CD14-positive monocyte (primary cell): ENCODE measurements around the gene C1orf56. TPM values are rescaled to one million over a fixed set of nuclear protein-coding genes. Genes with fewer than 3 reads are reported as not detected.
A peak's percentile ranks its signal among the peaks of the same experiment; 100 is the strongest.

Source experiments
- DNase-seq, 3 donors: peaks; one replicate each; pipeline ENCODE4 v3.0.0-alpha.2; 2011 to 2022
- H2AFZ ChIP-seq: 2 replicates; pipeline ENCODE4 v1.6.0; 2012; ENCODE audit warnings: mild to moderate bottlenecking, low read depth, low read length, inconsistent platforms; ENCODE audit not compliant: insufficient read depth, poor library complexity, severe bottlenecking
- H3K27ac ChIP-seq, 2 donors: 1 replicate in 1 of 2; 2 replicates in 1 of 2; pipeline ENCODE4 v1.5.1; 2012 to 2013; ENCODE audit warnings: low read length in 2 of 2, control low read depth in 1 of 2, inconsistent platforms in 1 of 2, low read depth in 1 of 2, mild to moderate bottlenecking in 1 of 2
- H3K27me3 ChIP-seq, 2 donors: one replicate each; pipeline versions ENCODE4 v1.6.0 to v1.6.1; 2011 to 2013; ENCODE audit warnings: low read length in 2 of 2; ENCODE audit not compliant: control insufficient read depth in 2 of 2, insufficient read depth in 2 of 2
- H3K36me3 ChIP-seq, 2 donors: replicated peaks in 1 of 2; 1 replicate in 1 of 2; 2 replicates in 1 of 2; pipeline versions ENCODE4 v1.5.1 to v1.6.1; 2012 to 2013; ENCODE audit warnings: low read length in 2 of 2, control low read depth in 1 of 2, inconsistent platforms in 1 of 2, mild to moderate bottlenecking in 1 of 2; ENCODE audit not compliant: insufficient read depth in 2 of 2, control insufficient read depth in 1 of 2
- H3K4me1 ChIP-seq, 2 donors: 1 replicate in 1 of 2; 2 replicates in 1 of 2; pipeline versions ENCODE4 v1.5.1 to v1.6.1; 2012 to 2013; ENCODE audit warnings: low read length in 2 of 2, control low read depth in 1 of 2, inconsistent platforms in 1 of 2, mild to moderate bottlenecking in 1 of 2, moderate library complexity in 1 of 2; ENCODE audit not compliant: insufficient read depth in 2 of 2, control insufficient read depth in 1 of 2
- H3K4me2 ChIP-seq: replicated peaks from 2 replicates; pipeline ENCODE3; 2012; ENCODE audit warnings: low read length, moderate library complexity, mild to moderate bottlenecking; ENCODE audit not compliant: poor library complexity, severe bottlenecking; ENCODE audit errors: extremely low read depth
- H3K4me3 ChIP-seq, 3 experiments: fragments of 200-600 bp in 1 of 3; sonication (generic) in 1 of 3; replicated peaks in 1 of 3; 1 replicate in 2 of 3; 2 replicates in 1 of 3; pipeline ENCODE4 v1.5.1; 2011 to 2013; ENCODE audit warnings: low read length in 3 of 3, mild to moderate bottlenecking in 3 of 3, control low read depth in 2 of 3, low read depth in 2 of 3, inconsistent platforms in 1 of 3, moderate library complexity in 1 of 3
- H3K79me2 ChIP-seq: 2 replicates; pipeline ENCODE4 v1.6.0; 2012; ENCODE audit warnings: mild to moderate bottlenecking, control low read depth, inconsistent platforms, low read length, moderate library complexity; ENCODE audit not compliant: insufficient read depth
- H3K9ac ChIP-seq: 2 replicates; pipeline ENCODE4 v1.6.0; 2017; ENCODE audit warnings: low read length, mild to moderate bottlenecking; ENCODE audit not compliant: insufficient read depth, poor library complexity, severe bottlenecking
- H3K9me3 ChIP-seq, 2 donors: replicated peaks in 1 of 2; 1 replicate in 1 of 2; 2 replicates in 1 of 2; pipeline versions ENCODE4 v1.5.1 to v1.6.1; 2012 to 2013; ENCODE audit warnings: low read length in 2 of 2, control low read depth in 1 of 2; ENCODE audit not compliant: control insufficient read depth in 1 of 2, insufficient read depth in 1 of 2
- H4K20me1 ChIP-seq: 2 replicates; pipeline ENCODE4 v1.6.0; 2012; ENCODE audit warnings: mild to moderate bottlenecking, low read length, control low read depth, moderate library complexity; ENCODE audit not compliant: insufficient read depth
- H3K27ac Mint-ChIP-seq, 7 donors: one replicate each; pipeline ENCODE4 v1.8.0; 2020; ENCODE audit warnings: mild to moderate bottlenecking in 7 of 7, mixed read lengths in 7 of 7, moderate library complexity in 6 of 7, inconsistent platforms in 2 of 7
- H3K27me3 Mint-ChIP-seq, 3 donors: one replicate each; pipeline ENCODE4 v1.8.0; 2021 to 2022; ENCODE audit warnings: low read depth in 3 of 3, mild to moderate bottlenecking in 3 of 3, mixed read lengths in 3 of 3, moderate library complexity in 3 of 3, inconsistent platforms in 1 of 3
- H3K36me3 Mint-ChIP-seq, 2 donors: one replicate each; pipeline ENCODE4 v1.8.0; 2020; ENCODE audit warnings: mixed read lengths in 2 of 2, inconsistent platforms in 1 of 2, mild to moderate bottlenecking in 1 of 2
- H3K4me1 Mint-ChIP-seq: one replicate; pipeline ENCODE4 v1.8.0; 2020; ENCODE audit warnings: mild to moderate bottlenecking, mixed read lengths
- H3K4me3 Mint-ChIP-seq, 2 donors: one replicate each; pipeline ENCODE4 v1.8.0; 2020; ENCODE audit warnings: mild to moderate bottlenecking in 2 of 2, mixed read lengths in 2 of 2, moderate library complexity in 1 of 2
- H3K9me3 Mint-ChIP-seq, 7 donors: one replicate each; pipeline ENCODE4 v1.8.0; 2020 to 2022; ENCODE audit warnings: mixed read lengths in 7 of 7, mild to moderate bottlenecking in 6 of 7, moderate library complexity in 6 of 7, inconsistent platforms in 2 of 7
- CTCF ChIP-seq: fragments of 200-600 bp; IDR thresholded peaks from one replicate; pipeline ENCODE4 v1.8.0; 2022; ENCODE audit warnings: antibody characterized with exemption, mild to moderate bottlenecking
- WGBS: methylation state at CpG from one replicate; pipeline ENCODE4 v1.1.5; 2013; ENCODE audit warnings: missing lambda C conversion rate; ENCODE audit not compliant: insufficient coverage; 5-methylcytosine and 5-hydroxymethylcytosine counted together
- intact Hi-C, 2 donors: fragments of 100-400 bp; cut with micrococcal nuclease; formaldehyde crosslinking; loops; one replicate each; pipeline versions ENCODE4 v1.15.0 to v1.15.1; 2023
- polyA plus RNA-seq, 3 donors: library from polyadenylated mRNA; depleted of rRNA in 1 of 3; unstranded in 2 of 3; stranded (reverse) in 1 of 3; fragments of 300-500 nt in 2 of 3; fragments of >200 nt in 1 of 3; fragmentation: Illumina TruSeq in 2 of 3; gene quantifications; 1 replicate in 2 of 3; 2 replicates in 1 of 3; pipeline ENCODE4 v1.2.3, GENCODE V29; 2012 to 2021

C1orf56 gene
- polyA plus RNA-seq, 3 donors = 0.60 to 1.5 (median 0.62) TPM

DNA sequence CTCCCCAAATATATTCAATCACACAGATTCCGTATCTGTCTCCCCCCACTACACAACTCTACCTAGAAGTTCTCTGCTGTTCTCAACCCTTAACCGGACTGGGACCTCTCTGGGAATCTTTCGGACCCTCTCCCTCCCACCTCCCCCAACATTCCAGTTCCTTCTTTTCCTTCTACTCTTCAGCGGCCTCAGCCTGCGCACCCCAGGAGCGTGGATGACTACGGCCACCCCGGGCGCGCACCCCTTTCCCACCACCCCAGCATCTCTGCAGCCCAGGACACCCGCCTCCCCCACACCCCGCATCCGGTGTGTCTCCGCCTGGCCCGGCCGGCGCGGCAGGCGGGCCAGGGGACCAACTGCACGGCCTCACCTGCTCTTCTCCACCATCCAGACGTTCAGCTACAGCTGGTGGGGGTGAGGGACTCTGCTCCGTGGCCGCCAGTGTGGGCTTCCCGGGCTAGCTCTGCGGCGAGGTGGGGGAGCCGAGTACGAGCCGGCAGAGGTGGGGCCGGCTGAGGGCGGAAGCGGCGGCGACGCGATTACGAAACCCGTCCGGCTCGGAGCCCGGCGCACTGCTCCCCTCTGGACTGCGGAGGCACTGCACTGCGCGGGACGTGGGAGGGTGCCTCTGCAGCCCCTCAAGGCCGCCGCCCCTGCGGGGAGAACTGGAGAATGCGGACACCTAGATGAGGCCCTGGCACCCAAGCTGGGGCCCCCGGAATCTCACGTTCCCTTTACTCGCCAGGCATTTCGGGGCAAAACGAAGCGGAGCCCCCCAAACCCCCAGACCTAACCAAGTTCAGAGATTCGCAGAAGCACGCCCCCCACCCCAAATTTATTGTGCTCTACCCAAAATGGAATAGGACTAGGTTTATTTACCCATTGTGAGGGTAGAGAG lies 11.8 kb downstream of the C1orf56 start, which contains the start of gene CDC42SE1:
Gene CDC42SE1, minus strand, starts transcription at position 514 of the 898 bp plus-strand sequence. CDS start 3,892 bp downstream, outside the sequence.
- Mint-ChIP-seq H3K4me3 (peak within 1 kb of the TSS; percentile 99), H3K4me1 (peaks cover 51% of the 10 kb centered on the region)
- H3K79me2 ChIP-seq = peaks cover 57% of the 10 kb centered on the region

More for the DNA sequence above, 11.8 kb downstream of the C1orf56 start, which contains the start of gene CDC42SE1:
- peak within 1 kb of the TSS; percentile 93 to 94 for H3K27ac ChIP-seq
- peaks cover 34 to 38% of the 10 kb centered on the region in 2 donors for H3K36me3 Mint-ChIP-seq
- H3K9me3 Mint-ChIP-seq = no peaks in the 10 kb centered on the region
- under 1% methylated on average over 44 of the region's 58 CpGs for WGBS
- peak within 1 kb of the TSS; percentile 98 to 100 (median 99) for H3K27ac Mint-ChIP-seq
- peak; percentile 98 for TF ChIP-seq CTCF
- peaks cover 49% of the 10 kb centered on the region for H4K20me1 ChIP-seq
- peak; percentile 84 to 90 (median 89) for DNase-seq
- peak within 1 kb of the TSS; percentile 89 for H3K4me2 ChIP-seq
- intact Hi-C loops = loop anchor here in 1 of 2 donors (5.0 kb wide), 2 partner anchors 37 to 52 kb away; partner anchors contain the start of genes MINDY1 and PRUNE1
- H2AFZ ChIP-seq = peak within 1 kb of the TSS; percentile 83
- peaks cover 18 to 23% of the 10 kb centered on the region in 2 donors for H3K36me3 ChIP-seq
- H3K27me3 Mint-ChIP-seq = peaks cover 2 to 5% (median 2%) of the 10 kb centered on the region in 3 donors
- peak within 1 kb of the TSS; percentile 79 to 99 (median 99) for H3K4me3 ChIP-seq
- H3K4me1 ChIP-seq = peaks cover 42 to 50% of the 10 kb centered on the region in 2 donors
- H3K9ac ChIP-seq = peak within 1 kb of the TSS; percentile 97
- no peaks in the 10 kb centered on the region for H3K27me3 ChIP-seq
- H3K9me3 ChIP-seq = no peaks in the 10 kb centered on the region
